WTC11 (cell line): ENCODE results near the gene ZFP62. TPM values are rescaled to one million over a fixed set of nuclear protein-coding genes. Genes with fewer than 3 reads are reported as not detected.

Experiments
- ATAC-seq: fragments of 200-7000 bp; cut with Tn5 transposase; 2 replicates; pipeline ENCODE4 v1.10.0; 2021; ENCODE audit warnings: mild to moderate bottlenecking, moderate library complexity
- CTCF ChIA-PET: fragments of 300-600 bp; sonication (Branson Sonifier 250); formaldehyde crosslinking; loops from one replicate; lab custom pipeline; 2021; ENCODE audit warnings: antibody characterized with exemption; lab: Charles Lee
- POLR2A ChIA-PET: fragments of 350-600 bp; sonication (Branson Sonifier 250); formaldehyde crosslinking; loops from one replicate; lab custom pipeline; 2021; ENCODE audit warnings: antibody characterized with exemption; lab: Charles Lee
- DNase-seq: peaks from one replicate; pipeline ENCODE4 v3.0.0; 2021; ENCODE audit warnings: low spot score
- H3K27ac Mint-ChIP-seq: 2 replicates; pipeline ENCODE4 v1.8.0; 2021; ENCODE audit warnings: mixed read lengths
- H3K27me3 Mint-ChIP-seq: 2 replicates; pipeline ENCODE4 v1.8.0; 2021; ENCODE audit warnings: low read depth, mild to moderate bottlenecking, moderate library complexity, mixed read lengths
- H3K36me3 Mint-ChIP-seq: 2 replicates; pipeline ENCODE4 v1.8.0; 2021; ENCODE audit warnings: mixed read lengths
- H3K4me1 Mint-ChIP-seq: 2 replicates; pipeline ENCODE4 v1.8.0; 2022; ENCODE audit warnings: mixed read lengths
- H3K4me3 Mint-ChIP-seq: 2 replicates; pipeline ENCODE4 v1.8.0; 2021; ENCODE audit warnings: mild to moderate bottlenecking, moderate library complexity, mixed read lengths
- H3K9me3 Mint-ChIP-seq: 2 replicates; pipeline ENCODE4 v1.8.0; 2021; ENCODE audit warnings: mixed read lengths
- ATF3 ChIP-seq: sonication (generic); formaldehyde crosslinking; conservative IDR thresholded peaks from 2 replicates; pipeline ENCODE4 v1.8.1; 2022; ENCODE audit warnings: mild to moderate bottlenecking, missing genetic modification reagents
- CDX4 ChIP-seq: fragments of 250-450 bp; sonication (Bioruptor Pico); IDR thresholded peaks from 2 replicates; pipeline ENCODE4 v1.9.0; 2021; ENCODE audit warnings: moderate library complexity, mild to moderate bottlenecking, inconsistent platforms, borderline replicate concordance
- CREB1 ChIP-seq: sonication (generic); formaldehyde crosslinking; IDR thresholded peaks from 2 replicates; pipeline ENCODE4 v1.8.0; 2023; ENCODE audit warnings: mild to moderate bottlenecking, missing genetic modification reagents
- CTCF ChIP-seq: fragments of 200-600 bp; IDR thresholded peaks from 2 replicates; pipeline ENCODE4 v1.8.0; 2022; ENCODE audit warnings: antibody characterized with exemption
- E2F1 ChIP-seq: sonication (generic); formaldehyde crosslinking; IDR thresholded peaks from 2 replicates; pipeline ENCODE4 v1.8.0; 2022; ENCODE audit warnings: mild to moderate bottlenecking, missing genetic modification reagents
- ERG ChIP-seq: fragments of 250-450 bp; sonication (Bioruptor Pico); IDR thresholded peaks from 2 replicates; pipeline ENCODE4 v1.8.0; 2021; ENCODE audit warnings: mild to moderate bottlenecking
- ESRRA ChIP-seq: sonication (generic); formaldehyde crosslinking; IDR thresholded peaks from 2 replicates; pipeline ENCODE4 v1.8.1; 2022; ENCODE audit warnings: mild to moderate bottlenecking, missing genetic modification reagents, borderline replicate concordance
- ETV6 ChIP-seq: sonication (generic); formaldehyde crosslinking; IDR thresholded peaks from 2 replicates; pipeline ENCODE4 v1.8.1; 2022; ENCODE audit warnings: mild to moderate bottlenecking, missing genetic modification reagents
- FOXK1 ChIP-seq: sonication (generic); formaldehyde crosslinking; IDR thresholded peaks from 2 replicates; pipeline ENCODE4 v1.8.0; 2022; ENCODE audit warnings: mild to moderate bottlenecking, moderate library complexity, missing genetic modification reagents
- GABPB1 ChIP-seq: sonication (generic); formaldehyde crosslinking; IDR thresholded peaks from 2 replicates; pipeline ENCODE4 v1.8.1; 2023; ENCODE audit warnings: mild to moderate bottlenecking, missing genetic modification reagents
- GRHL2 ChIP-seq: fragments of 250-450 bp; sonication (Bioruptor Pico); IDR thresholded peaks from 2 replicates; pipeline ENCODE4 v1.8.0; 2022; ENCODE audit warnings: mild to moderate bottlenecking, moderate library complexity; ENCODE audit not compliant: insufficient replicate concordance, severe bottlenecking
- KAT7 ChIP-seq: sonication (generic); formaldehyde crosslinking; IDR thresholded peaks from 2 replicates; pipeline ENCODE4 v1.8.1; 2023; ENCODE audit warnings: missing genetic modification reagents, mild to moderate bottlenecking, borderline replicate concordance
- MYBL2 ChIP-seq: sonication (generic); formaldehyde crosslinking; IDR thresholded peaks from 2 replicates; pipeline ENCODE4 v1.8.1; 2023; ENCODE audit warnings: mild to moderate bottlenecking, moderate library complexity, missing genetic modification reagents
- PRRX2 ChIP-seq: fragments of 250-450 bp; sonication (Bioruptor Pico); IDR thresholded peaks from 2 replicates; pipeline ENCODE4 v1.8.0; 2021; ENCODE audit warnings: mild to moderate bottlenecking
- SMAD3 ChIP-seq: sonication (generic); formaldehyde crosslinking; IDR thresholded peaks from 2 replicates; pipeline ENCODE4 v1.8.0; 2022; ENCODE audit warnings: missing genetic modification reagents, mild to moderate bottlenecking, borderline replicate concordance
- STAT6 ChIP-seq: sonication (generic); formaldehyde crosslinking; conservative IDR thresholded peaks from 2 replicates; pipeline ENCODE4 v1.8.1; 2023; ENCODE audit warnings: mild to moderate bottlenecking, low read depth, missing genetic modification reagents, moderate library complexity
- TCF7 ChIP-seq: sonication (generic); formaldehyde crosslinking; IDR thresholded peaks from 2 replicates; pipeline ENCODE4 v1.8.0; 2022; ENCODE audit warnings: mild to moderate bottlenecking, low read depth, missing genetic modification reagents, moderate library complexity
- TEAD1 ChIP-seq: sonication (generic); formaldehyde crosslinking; IDR thresholded peaks from 2 replicates; pipeline ENCODE4 v1.8.0; 2022; ENCODE audit warnings: mild to moderate bottlenecking, missing genetic modification reagents
- ZNF138 ChIP-seq: sonication (generic); formaldehyde crosslinking; conservative IDR thresholded peaks from 2 replicates; pipeline ENCODE4 v1.8.1; 2022; ENCODE audit warnings: mild to moderate bottlenecking, moderate library complexity, missing genetic modification reagents
- ZNF219 ChIP-seq: sonication (generic); formaldehyde crosslinking; IDR thresholded peaks from 2 replicates; pipeline ENCODE4 v1.8.0; 2023; ENCODE audit warnings: missing genetic modification reagents, mild to moderate bottlenecking, borderline replicate concordance
- ZNF263 ChIP-seq: sonication (generic); formaldehyde crosslinking; IDR thresholded peaks from 2 replicates; pipeline ENCODE4 v1.8.1; 2022; ENCODE audit warnings: low read depth, mild to moderate bottlenecking, moderate library complexity, missing genetic modification reagents
- ZNF512 ChIP-seq: sonication (generic); formaldehyde crosslinking; IDR thresholded peaks from 2 replicates; pipeline ENCODE4 v1.8.1; 2022; ENCODE audit warnings: missing genetic modification reagents, borderline replicate concordance
- total RNA-seq: library from RNA; stranded (reverse); gene quantifications from 3 replicates; pipeline ENCODE4 v1.2.3, GENCODE V29; 2021

The ZFP62 gene
- total RNA-seq, 1 experiment from 2014 or later: 41.2 TPM

GRCh38 chr5:180799902-180800801 is 60.9 kb downstream of the ZFP62 start (continued):
- no peak for TF ChIP-seq CREB1 (CRISPR knock-in tag)
- no peak for TF ChIP-seq ZNF512
- TF ChIP-seq ETV6: no peak
- TF ChIP-seq, all 79 proteins: peak for 0

- CTCF ChIA-PET: interaction anchor here (0.6 to 2.1 kb wide), 7 partner anchors 9 to 188 kb away, joined by 3 to 37 read pairs (median 3); no protein-coding TSS in a partner anchor
- Mint-ChIP-seq H3K27ac (0 out of 2 replicates have a peak overlapping the region, but pooled peaks have one; percentile 21), H3K4me1 (peaks cover 64% of the 10 kb centered on the region), H3K36me3 (peaks cover 21% of the 10 kb centered on the region), H3K9me3 (no peaks in the 10 kb centered on the region), H3K4me3 (no peak overlapping the region), H3K27me3 (no peaks in the 10 kb centered on the region)
- POLR2A ChIA-PET: no interaction called here
- ATAC-seq (peak; percentile 34), DNase-seq (peak; percentile 79)
- TF ChIP-seq ZNF263 (CRISPR knock-in tag) (no peak), CDX4 (no peak), FOXK1 (CRISPR knock-in tag) (no peak), ESRRA (CRISPR knock-in tag) (no peak), TEAD1 (CRISPR knock-in tag) (no peak; the same call in 1 of the 2 replicates), STAT6 (CRISPR knock-in tag) (no peak), CTCF (peak; percentile 28; the same call in 1 of the 2 replicates), ATF3 (CRISPR knock-in tag) (no peak), ETV6 (no peak), TCF7 (CRISPR knock-in tag) (no peak), SMAD3 (CRISPR knock-in tag) (0 out of 2 replicates have a peak, but pooled peaks have one; percentile 38), GABPB1 (CRISPR knock-in tag) (no peak), PRRX2 (CRISPR knock-in tag) (no peak)
These were observed 61.9 kb downstream of the ZFP62 start for GRCh38 chr5:180799194-180799593.

- Mint-ChIP-seq H3K27me3 (no peaks in the 10 kb centered on the region), H3K36me3 (peaks cover 21% of the 10 kb centered on the region), H3K4me3 (no peak overlapping the region), H3K27ac (no peak overlapping the region), H3K9me3 (no peaks in the 10 kb centered on the region), H3K4me1 (peaks cover 62% of the 10 kb centered on the region)
- ChIA-PET POLR2A (no interaction called here), CTCF (interaction anchor here (1.4 kb wide), 1 partner anchor 187 kb away, joined by 7 read pairs; no protein-coding TSS in a partner anchor)
- DNase-seq (no peak), ATAC-seq (no peak)
- TF ChIP-seq ERG (no peak), E2F1 (no peak), MYBL2 (no peak), ZNF219 (CRISPR knock-in tag) (no peak), ZNF138 (CRISPR knock-in tag) (no peak), CDX4 (no peak), KAT7 (no peak), GRHL2 (CRISPR knock-in tag) (no peak)
These were observed 62.9 kb downstream of the ZFP62 start for GRCh38 chr5:180798193-180798592.
